Transverse colon (tissue), 4 donors: ENCODE data around the gene PIGU.

ENCODE experiments used
- CTCF ChIP-seq, 5 experiments: fragments of 200-600 bp in 3 of 5; fragments of 450-650 bp in 2 of 5; sonication (generic) in 3 of 5; IDR thresholded peaks; 1 replicate in 2 of 5; 2 replicates in 3 of 5; pipeline ENCODE4 v1.5.1; 2016 to 2017; ENCODE audit warnings: antibody characterized with exemption in 5 of 5, inconsistent platforms in 3 of 5, mild to moderate bottlenecking in 2 of 5, moderate library complexity in 1 of 5
- EP300 ChIP-seq: sonication (generic); formaldehyde crosslinking; IDR thresholded peaks from one replicate; pipeline ENCODE4 v1.6.1; 2017; ENCODE audit warnings: antibody characterized with exemption, low read depth
- POLR2A ChIP-seq: fragments of 450-650 bp; IDR thresholded peaks from one replicate; pipeline ENCODE4 v1.6.1; 2016; ENCODE audit warnings: antibody characterized with exemption, mild to moderate bottlenecking, moderate library complexity
- POLR2AphosphoS5 ChIP-seq, 3 donors: sonication (generic); formaldehyde crosslinking; IDR thresholded peaks; one replicate each; pipeline ENCODE4 v1.6.1; 2016; ENCODE audit warnings: antibody characterized with exemption in 3 of 3

DNA sequence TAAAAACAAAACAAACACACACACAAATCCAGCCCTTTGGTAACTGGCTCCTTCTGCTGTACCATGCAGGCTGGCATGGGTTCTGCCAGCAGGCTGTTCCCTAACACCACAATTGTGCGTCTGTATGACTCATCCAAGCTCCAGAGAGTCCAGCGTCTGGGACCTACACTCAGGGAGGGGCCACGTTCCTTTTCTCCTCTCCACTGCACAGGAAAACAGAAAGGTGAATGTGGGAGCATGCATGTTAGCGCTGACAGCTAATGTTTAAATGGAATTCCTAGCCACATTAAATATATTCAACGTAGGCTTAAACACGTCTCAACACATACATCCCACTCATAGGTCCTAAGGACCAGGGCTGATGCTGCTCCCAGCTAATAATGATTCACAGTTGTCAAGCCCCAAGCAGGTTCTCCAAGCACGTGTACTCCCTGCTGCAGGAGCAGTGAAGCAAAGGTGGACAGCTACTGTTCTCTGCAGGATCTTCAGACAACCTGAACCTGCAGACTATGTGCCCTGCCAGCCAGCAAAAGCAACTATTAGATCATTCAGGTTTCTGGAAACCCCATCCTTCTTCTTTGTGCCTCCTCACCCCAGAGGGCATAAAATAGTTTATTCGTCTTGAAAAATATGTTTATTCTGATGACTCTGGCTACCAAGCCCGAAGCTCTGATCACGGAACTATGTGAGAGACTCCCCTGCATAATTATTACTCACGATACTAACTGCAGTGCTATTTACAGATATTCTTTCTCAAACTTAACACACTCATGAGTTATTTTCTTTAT, 97.5 kb downstream of the PIGU start:
- TF ChIP-seq CTCF (IDR thresholded peaks at IDR 0.05) (peak; percentile 47 to 83 (median 60)), POLR2A (no peak), POLR2AphosphoS5 (IDR thresholded peaks at IDR 0.05) (peak in 2 of 3 donors; percentile 71 to 74), EP300 (no peak)
